B cell (primary cell): ENCODE results near the gene IL1R1. TPM values are rescaled to one million over a fixed set of nuclear protein-coding genes. Genes with fewer than 3 reads are reported as not detected.

Experiments used
- ATAC-seq: fragments of 200-7000 bp; cut with Tn5 transposase; one replicate; pipeline ENCODE4 v1.10.0; 2021; ENCODE audit warnings: low read depth, mild to moderate bottlenecking, moderate number of reproducible peaks, moderate library complexity
- CTCF ChIA-PET: fragments of 350-600 bp; sonication (Branson Sonifier 250); formaldehyde crosslinking; loops from one replicate; lab custom pipeline; 2021; ENCODE audit warnings: antibody characterized with exemption, inconsistent platforms; lab: Charles Lee
- POLR2A ChIA-PET: fragments of 350-600 bp; sonication (Branson Sonifier 250); formaldehyde crosslinking; loops from one replicate; lab custom pipeline; 2021; ENCODE audit warnings: antibody characterized with exemption; lab: Charles Lee
- DNase-seq: peaks from one replicate; pipeline ENCODE4 v3.0.0; 2013
- H2AFZ ChIP-seq: 2 replicates; pipeline ENCODE4 v1.6.1; 2012; ENCODE audit warnings: mild to moderate bottlenecking, low read depth, low read length; ENCODE audit not compliant: insufficient read depth, poor library complexity, severe bottlenecking
- H3K27ac ChIP-seq, 2 donors: 1 replicate in 1 of 2; 2 replicates in 1 of 2; pipeline ENCODE4 v1.5.1; 2012 to 2013; ENCODE audit warnings: low read length in 2 of 2, mild to moderate bottlenecking in 2 of 2, moderate library complexity in 1 of 2
- H3K27me3 ChIP-seq, 4 experiments: fragments of 200-600 bp in 1 of 4; sonication (generic) in 1 of 4; replicated peaks in 1 of 4; 1 replicate in 2 of 4; 2 replicates in 2 of 4; pipeline versions ENCODE4 v1.6.1 to v1.7.0; 2013 to 2016; ENCODE audit warnings: low read length in 3 of 4, mild to moderate bottlenecking in 2 of 4, mixed read lengths in 1 of 4, moderate library complexity in 1 of 4; ENCODE audit not compliant: insufficient read depth in 4 of 4, control insufficient read depth in 3 of 4; ENCODE audit errors: control extremely low read depth in 1 of 4
- H3K36me3 ChIP-seq, 2 experiments: replicated peaks in 1 of 2; 1 replicate in 1 of 2; 2 replicates in 1 of 2; pipeline versions ENCODE4 v1.6.1 to v1.7.1; 2013; ENCODE audit warnings: low read length in 1 of 2; ENCODE audit not compliant: insufficient read depth in 2 of 2, control insufficient read depth in 1 of 2; ENCODE audit errors: control extremely low read depth in 1 of 2, extremely low read depth in 1 of 2
- H3K4me1 ChIP-seq, 2 donors: fragments of 200-600 bp in 1 of 2; sonication (generic) in 1 of 2; 1 replicate in 1 of 2; 2 replicates in 1 of 2; pipeline versions ENCODE4 v1.5.1 to v1.6.1; 2013 to 2017; ENCODE audit warnings: low read length in 2 of 2; ENCODE audit not compliant: control insufficient read depth in 2 of 2, insufficient read depth in 2 of 2
- H3K4me2 ChIP-seq: replicated peaks from 2 replicates; pipeline ENCODE3; 2012; ENCODE audit warnings: mild to moderate bottlenecking, low read depth, low read length; ENCODE audit not compliant: poor library complexity, severe bottlenecking
- H3K4me3 ChIP-seq, 5 experiments: fragments of 200-600 bp in 1 of 5; sonication (generic) in 1 of 5; 1 replicate in 3 of 5; 2 replicates in 2 of 5; pipeline versions ENCODE4 v1.5.1 to v1.7.0; 2011 to 2016; ENCODE audit warnings: low read length in 4 of 5, mild to moderate bottlenecking in 4 of 5, low read depth in 2 of 5, control low read depth in 1 of 5, moderate library complexity in 1 of 5; ENCODE audit not compliant: insufficient read depth in 1 of 5; ENCODE audit errors: control extremely low read depth in 1 of 5, extremely low read depth in 1 of 5
- H3K79me2 ChIP-seq: fragments of 200-600 bp; sonication (generic); one replicate; pipeline ENCODE4 v1.6.0; 2016; ENCODE audit warnings: low read length; ENCODE audit not compliant: control insufficient read depth, insufficient read depth
- H3K9ac ChIP-seq: fragments of 200-600 bp; sonication (generic); 2 replicates; pipeline ENCODE4 v1.6.1; 2017; ENCODE audit warnings: mild to moderate bottlenecking, low read length, moderate library complexity
- H3K9me3 ChIP-seq, 3 donors: one replicate each; pipeline versions ENCODE4 v1.6.1 to v1.7.1; 2013; ENCODE audit warnings: low read length in 2 of 3; ENCODE audit not compliant: control insufficient read depth in 2 of 3, insufficient read depth in 1 of 3; ENCODE audit errors: control extremely low read depth in 1 of 3
- H4K20me1 ChIP-seq: 2 replicates; pipeline ENCODE4 v1.6.0; 2012; ENCODE audit warnings: mild to moderate bottlenecking, low read length; ENCODE audit not compliant: insufficient read depth, control insufficient read depth, poor library complexity, severe bottlenecking
- H3K27ac Mint-ChIP-seq: one replicate; pipeline ENCODE4 v1.8.0; 2021; ENCODE audit warnings: mixed read lengths
- H3K27me3 Mint-ChIP-seq: one replicate; pipeline ENCODE4 v1.8.0; 2021; ENCODE audit warnings: mixed read lengths
- H3K4me1 Mint-ChIP-seq: one replicate; pipeline ENCODE4 v1.8.0; 2021; ENCODE audit warnings: mixed read lengths
- H3K4me3 Mint-ChIP-seq: one replicate; pipeline ENCODE4 v1.8.0; 2021; ENCODE audit warnings: mixed read lengths
- H3K9me3 Mint-ChIP-seq: one replicate; pipeline ENCODE4 v1.8.0; 2022; ENCODE audit warnings: mixed read lengths; ENCODE audit not compliant: insufficient read depth
- EZH2 ChIP-seq: IDR thresholded peaks from 2 replicates; pipeline ENCODE4 v1.6.1; 2012; ENCODE audit warnings: borderline replicate concordance, low read depth, mild to moderate bottlenecking, moderate library complexity, low read length; ENCODE audit not compliant: insufficient read depth, poor library complexity, severe bottlenecking
- WGBS: methylation state at CpG from one replicate; pipeline ENCODE4 v1.1.5; 2013; ENCODE audit warnings: missing lambda C conversion rate; ENCODE audit not compliant: insufficient coverage; 5-methylcytosine and 5-hydroxymethylcytosine counted together
- intact Hi-C: fragments of 100-400 bp; cut with micrococcal nuclease; formaldehyde crosslinking; loops from one replicate; pipeline ENCODE4 v1.10.0; 2022
- polyA plus RNA-seq: library from polyadenylated mRNA; depleted of rRNA; stranded (reverse); fragments of >200 nt; gene quantifications from 2 replicates; pipeline ENCODE4 v1.2.3, GENCODE V29; 2012
- total RNA-seq, 2 donors: library from RNA; stranded (reverse); fragments of 120-200 nt in 1 of 2; gene quantifications; 1 replicate in 1 of 2; 2 replicates in 1 of 2; pipeline versions ENCODE4 v1.2.3 to v1.2.4, GENCODE V29; 2013 to 2022
- TF ChIP-seq, protein P1 (sequence below): fragments of 200-600 bp; IDR thresholded peaks from one replicate; pipeline ENCODE4 v1.8.0; 2022; ENCODE audit warnings: antibody characterized with exemption, mild to moderate bottlenecking

IL1R1 gene
- total and polyA plus RNA-seq, 2 donors (not counting 1 experiment from before 2014, with no cell fraction given), result not detected

DNA sequence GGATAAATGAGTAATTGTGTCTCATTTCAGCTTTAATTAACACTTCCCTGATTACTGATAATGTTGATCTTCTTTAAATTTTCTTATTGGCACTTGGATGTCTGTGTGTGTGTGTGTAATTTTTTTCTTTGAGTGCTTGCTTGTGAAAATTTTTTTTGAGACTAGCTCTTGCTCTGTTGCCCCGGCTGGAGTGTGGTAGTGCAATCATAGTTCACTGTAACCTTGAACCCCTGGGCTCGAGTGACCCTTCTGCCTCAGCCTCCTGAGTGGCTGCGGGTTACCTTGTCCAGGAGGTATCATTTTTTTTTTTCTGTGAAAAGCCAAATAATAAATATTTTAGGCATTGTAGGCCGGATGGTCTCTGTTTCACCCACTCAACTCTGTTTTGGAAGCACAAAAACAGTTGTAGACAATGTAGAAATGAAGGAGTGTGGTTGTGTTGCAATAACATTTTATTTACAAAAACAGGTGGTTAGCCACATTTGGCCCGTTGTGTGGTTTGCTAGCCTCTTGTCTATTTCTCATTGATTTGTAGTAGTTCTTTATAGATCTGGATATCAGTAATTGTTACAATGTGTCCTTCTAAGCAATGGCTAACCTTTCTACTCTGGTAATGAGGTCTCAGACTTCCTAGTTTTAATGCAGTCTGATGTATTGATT is 52.2 kb downstream of the IL1R1 start:
- H3K79me2 ChIP-seq, result no peaks in the 10 kb centered on the region
- H3K27ac ChIP-seq, result no peak overlapping the region
- CTCF ChIA-PET, result no interaction called here
- H2AFZ ChIP-seq, result no peak overlapping the region
- no peak for ATAC-seq
- Mint-ChIP-seq H3K27ac (no peak overlapping the region), H3K4me3 (no peak overlapping the region), H3K27me3 (peaks cover 31% of the 10 kb centered on the region), H3K9me3 (no peaks in the 10 kb centered on the region), H3K4me1 (no peaks in the 10 kb centered on the region)
- intact Hi-C loops, result no loop called here
- H4K20me1 ChIP-seq, result no peaks in the 10 kb centered on the region
- no peak overlapping the region for H3K4me3 ChIP-seq
- POLR2A ChIA-PET, result no interaction called here
- no peaks in the 10 kb centered on the region for H3K36me3 ChIP-seq
- WGBS, result 50% methylated on average over 2 of the region's 5 CpGs
- no peak overlapping the region for H3K4me2 ChIP-seq
- no peak for TF ChIP-seq EZH2
- TF ChIP-seq, protein P1, sequence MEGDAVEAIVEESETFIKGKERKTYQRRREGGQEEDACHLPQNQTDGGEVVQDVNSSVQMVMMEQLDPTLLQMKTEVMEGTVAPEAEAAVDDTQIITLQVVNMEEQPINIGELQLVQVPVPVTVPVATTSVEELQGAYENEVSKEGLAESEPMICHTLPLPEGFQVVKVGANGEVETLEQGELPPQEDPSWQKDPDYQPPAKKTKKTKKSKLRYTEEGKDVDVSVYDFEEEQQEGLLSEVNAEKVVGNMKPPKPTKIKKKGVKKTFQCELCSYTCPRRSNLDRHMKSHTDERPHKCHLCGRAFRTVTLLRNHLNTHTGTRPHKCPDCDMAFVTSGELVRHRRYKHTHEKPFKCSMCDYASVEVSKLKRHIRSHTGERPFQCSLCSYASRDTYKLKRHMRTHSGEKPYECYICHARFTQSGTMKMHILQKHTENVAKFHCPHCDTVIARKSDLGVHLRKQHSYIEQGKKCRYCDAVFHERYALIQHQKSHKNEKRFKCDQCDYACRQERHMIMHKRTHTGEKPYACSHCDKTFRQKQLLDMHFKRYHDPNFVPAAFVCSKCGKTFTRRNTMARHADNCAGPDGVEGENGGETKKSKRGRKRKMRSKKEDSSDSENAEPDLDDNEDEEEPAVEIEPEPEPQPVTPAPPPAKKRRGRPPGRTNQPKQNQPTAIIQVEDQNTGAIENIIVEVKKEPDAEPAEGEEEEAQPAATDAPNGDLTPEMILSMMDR, result no peak
- no peaks in the 10 kb centered on the region for H3K4me1 ChIP-seq
- no peak overlapping the region for H3K9ac ChIP-seq
- DNase-seq, result no peak
- peaks cover 0 to 7% (median 1%) of the 10 kb centered on the region in 4 experiments for H3K27me3 ChIP-seq
- H3K9me3 ChIP-seq, result no peaks in the 10 kb centered on the region

DNA sequence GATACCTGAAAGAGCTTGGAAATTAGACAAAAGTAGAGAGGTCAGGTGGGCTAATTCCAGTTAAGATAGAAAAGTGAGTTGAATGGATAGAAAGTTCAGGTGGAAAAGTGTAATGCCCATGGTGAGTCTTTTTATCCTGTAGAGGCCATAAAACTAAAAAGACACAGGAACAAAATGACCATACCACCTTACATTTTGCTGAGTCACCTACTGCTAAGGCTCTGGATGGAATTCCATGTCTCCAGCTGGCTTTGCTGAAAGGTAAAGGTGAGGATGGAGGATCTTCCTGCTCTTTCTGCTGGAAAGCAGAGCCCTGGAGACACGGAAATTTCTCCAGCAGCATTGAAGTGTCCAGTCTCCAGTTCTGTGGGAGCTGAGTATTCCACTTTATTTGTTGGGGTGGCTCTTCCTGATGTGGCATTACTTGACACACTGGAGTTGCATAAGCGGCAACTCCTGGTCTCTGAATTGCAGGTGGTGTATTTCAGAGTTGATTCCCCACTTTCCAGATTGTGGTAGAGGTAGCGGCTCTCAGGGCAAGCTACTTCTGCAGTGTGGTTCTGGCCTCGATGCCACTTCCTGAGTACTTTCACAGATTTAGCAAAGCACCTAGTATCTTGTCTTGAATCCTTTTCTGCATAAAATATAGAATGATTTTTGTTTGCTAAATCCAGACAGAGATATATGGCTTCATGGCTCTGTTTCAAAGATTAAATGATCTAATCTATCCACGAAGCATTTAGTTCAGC is 55.0 kb downstream of the IL1R1 start:
- 71% methylated on average over 2 of the region's 5 CpGs for WGBS
- no peak overlapping the region for H2AFZ ChIP-seq
- H4K20me1 ChIP-seq, result no peaks in the 10 kb centered on the region
- no peaks in the 10 kb centered on the region for H3K36me3 ChIP-seq
- no peak for DNase-seq
- intact Hi-C loops, result no loop called here
- H3K9ac ChIP-seq, result no peak overlapping the region
- H3K9me3 ChIP-seq, result no peaks in the 10 kb centered on the region
- H3K27me3 ChIP-seq, result peaks cover 0 to under 1% (median 0%) of the 10 kb centered on the region in 4 experiments
- H3K4me3 Mint-ChIP-seq, result no peak overlapping the region
- ChIA-PET CTCF (no interaction called here), POLR2A (no interaction called here)
- no peak overlapping the region for H3K27ac ChIP-seq
- H3K4me3 ChIP-seq, result no peak overlapping the region
- no peak overlapping the region for H3K27ac Mint-ChIP-seq
- H3K27me3 Mint-ChIP-seq, result peaks cover 28% of the 10 kb centered on the region
- no peak for ATAC-seq
- no peaks in the 10 kb centered on the region for H3K79me2 ChIP-seq
- TF ChIP-seq, protein P1, result no peak
- H3K4me1 Mint-ChIP-seq, result no peaks in the 10 kb centered on the region
- no peak overlapping the region for H3K4me2 ChIP-seq
- H3K4me1 ChIP-seq, result no peaks in the 10 kb centered on the region
- H3K9me3 Mint-ChIP-seq, result no peaks in the 10 kb centered on the region
